Loucy (cell line): Measurements from ENCODE around the gene RARB.

ENCODE experiments used
- EZH2phosphoT487 ChIP-seq: fragments of 200-600 bp; IDR thresholded peaks from 2 replicates; pipeline ENCODE4 v1.6.1; 2018; ENCODE audit warnings: antibody characterized with exemption, mild to moderate bottlenecking, moderate library complexity, borderline replicate concordance
- TF ChIP-seq, protein P1 (sequence below): fragments of 200-600 bp; sonication (generic); conservative IDR thresholded peaks from 2 replicates; pipeline ENCODE4 v1.5.1; 2014; ENCODE audit warnings: mild to moderate bottlenecking, antibody characterized with exemption, low read length

DNA sequence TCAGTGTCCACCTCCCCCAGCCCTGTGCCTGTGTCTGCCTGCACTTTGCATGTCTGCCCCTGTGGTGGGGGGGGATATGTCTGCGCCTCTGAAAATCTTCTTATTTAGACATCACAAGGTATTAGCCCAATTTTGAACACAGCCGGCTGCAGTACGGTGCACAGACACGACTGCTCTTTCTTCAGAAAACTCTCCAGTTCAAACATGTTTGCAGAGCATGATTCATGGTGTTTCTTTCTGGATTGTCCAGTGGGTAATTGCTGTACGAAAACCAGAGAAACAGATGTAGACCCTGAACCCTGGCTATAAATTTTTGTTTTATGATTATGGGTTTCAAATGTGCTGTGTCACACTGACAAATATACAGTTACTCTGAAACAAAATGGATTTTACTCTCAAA, 3.4 kb upstream of the RARB start:
- TF ChIP-seq, protein P1, sequence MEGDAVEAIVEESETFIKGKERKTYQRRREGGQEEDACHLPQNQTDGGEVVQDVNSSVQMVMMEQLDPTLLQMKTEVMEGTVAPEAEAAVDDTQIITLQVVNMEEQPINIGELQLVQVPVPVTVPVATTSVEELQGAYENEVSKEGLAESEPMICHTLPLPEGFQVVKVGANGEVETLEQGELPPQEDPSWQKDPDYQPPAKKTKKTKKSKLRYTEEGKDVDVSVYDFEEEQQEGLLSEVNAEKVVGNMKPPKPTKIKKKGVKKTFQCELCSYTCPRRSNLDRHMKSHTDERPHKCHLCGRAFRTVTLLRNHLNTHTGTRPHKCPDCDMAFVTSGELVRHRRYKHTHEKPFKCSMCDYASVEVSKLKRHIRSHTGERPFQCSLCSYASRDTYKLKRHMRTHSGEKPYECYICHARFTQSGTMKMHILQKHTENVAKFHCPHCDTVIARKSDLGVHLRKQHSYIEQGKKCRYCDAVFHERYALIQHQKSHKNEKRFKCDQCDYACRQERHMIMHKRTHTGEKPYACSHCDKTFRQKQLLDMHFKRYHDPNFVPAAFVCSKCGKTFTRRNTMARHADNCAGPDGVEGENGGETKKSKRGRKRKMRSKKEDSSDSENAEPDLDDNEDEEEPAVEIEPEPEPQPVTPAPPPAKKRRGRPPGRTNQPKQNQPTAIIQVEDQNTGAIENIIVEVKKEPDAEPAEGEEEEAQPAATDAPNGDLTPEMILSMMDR: no peak
- TF ChIP-seq EZH2phosphoT487: no peak
